Measurements from ENCODE around the gene CADPS2.

GRCh38 chr7:122465296-122465695, 421.0 kb downstream of the CADPS2 start:
- TF ChIP-seq EZH2 (IDR thresholded peaks at IDR 0.05; ENCODE audit: low read length) = no peak
- TF ChIP-seq, protein P1, sequence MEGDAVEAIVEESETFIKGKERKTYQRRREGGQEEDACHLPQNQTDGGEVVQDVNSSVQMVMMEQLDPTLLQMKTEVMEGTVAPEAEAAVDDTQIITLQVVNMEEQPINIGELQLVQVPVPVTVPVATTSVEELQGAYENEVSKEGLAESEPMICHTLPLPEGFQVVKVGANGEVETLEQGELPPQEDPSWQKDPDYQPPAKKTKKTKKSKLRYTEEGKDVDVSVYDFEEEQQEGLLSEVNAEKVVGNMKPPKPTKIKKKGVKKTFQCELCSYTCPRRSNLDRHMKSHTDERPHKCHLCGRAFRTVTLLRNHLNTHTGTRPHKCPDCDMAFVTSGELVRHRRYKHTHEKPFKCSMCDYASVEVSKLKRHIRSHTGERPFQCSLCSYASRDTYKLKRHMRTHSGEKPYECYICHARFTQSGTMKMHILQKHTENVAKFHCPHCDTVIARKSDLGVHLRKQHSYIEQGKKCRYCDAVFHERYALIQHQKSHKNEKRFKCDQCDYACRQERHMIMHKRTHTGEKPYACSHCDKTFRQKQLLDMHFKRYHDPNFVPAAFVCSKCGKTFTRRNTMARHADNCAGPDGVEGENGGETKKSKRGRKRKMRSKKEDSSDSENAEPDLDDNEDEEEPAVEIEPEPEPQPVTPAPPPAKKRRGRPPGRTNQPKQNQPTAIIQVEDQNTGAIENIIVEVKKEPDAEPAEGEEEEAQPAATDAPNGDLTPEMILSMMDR (optimal IDR thresholded peaks at IDR 0.05 in 1 of 3, IDR thresholded peaks at IDR 0.05 in 1 of 3, conservative IDR thresholded peaks at IDR 0.05 in 1 of 3; ENCODE audit: extremely low read depth in 1 of 3, insufficient read depth in 2 of 3, low read length in 3 of 3) = no peak

Data from keratinocyte (primary cell).